Cardiac fibroblast (primary cell): ENCODE measurements around the gene HIF1A.
A peak's percentile ranks its signal among the peaks of the same experiment; 100 is the strongest.

Experiments used
- DNase-seq, 2 donors: peaks; one replicate each; pipeline versions ENCODE4 v3.0.0 to v3.0.0-alpha.2; 2010; ENCODE audit warnings: low read depth in 2 of 2
- H3K4me3 ChIP-seq, 2 donors: replicated peaks in 1 of 2; 1 replicate in 1 of 2; 2 replicates in 1 of 2; pipeline ENCODE4 v1.5.1; 2011; ENCODE audit warnings: low read depth in 2 of 2, low read length in 2 of 2, mild to moderate bottlenecking in 2 of 2, moderate library complexity in 1 of 2
- CTCF ChIP-seq: IDR thresholded peaks from one replicate; pipeline ENCODE4 v1.5.1; 2011; ENCODE audit warnings: low read depth, mild to moderate bottlenecking, low read length, inconsistent platforms

The HIF1A gene

DNA sequence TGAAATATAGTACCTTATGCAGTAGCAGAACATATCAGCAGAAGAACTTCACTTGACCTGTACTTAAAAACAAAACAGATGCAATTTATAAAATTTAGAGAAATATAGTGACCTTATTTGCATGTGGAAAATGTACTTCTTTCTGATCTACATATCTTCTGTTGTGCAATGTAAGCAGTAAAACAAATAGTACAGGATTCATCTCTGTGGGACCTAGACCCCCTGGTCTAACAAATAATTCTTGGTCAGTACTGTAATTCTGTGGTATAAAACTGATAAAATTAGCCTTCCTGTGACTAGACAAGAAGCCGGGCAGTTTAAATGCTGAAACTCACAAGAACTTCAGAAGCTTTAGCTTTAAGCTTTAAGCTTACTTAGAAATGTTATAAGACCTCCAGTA is 21.6 kb downstream of the HIF1A start:
- TF ChIP-seq CTCF = no peak

GRCh38 chr14:61718039-61718438 is 22.7 kb downstream of the HIF1A start:
- DNase-seq = no peak
- no peak for TF ChIP-seq CTCF
- peak overlapping the region; percentile 2 to 9 for H3K4me3 ChIP-seq

More for the DNA sequence above, 21.6 kb downstream of the HIF1A start:
- H3K4me3 ChIP-seq = no peak overlapping the region
- peak in 1 of 2 donors; percentile 43 for DNase-seq

- H3K4me3 ChIP-seq = peak overlapping the region; percentile 1 to 13
- DNase-seq = no peak
- TF ChIP-seq CTCF = no peak
Measured at GRCh38 chr14:61719344-61720293, 24.3 kb downstream of the HIF1A start.

- no peak overlapping the region for H3K4me3 ChIP-seq
Measured at GRCh38 chr14:61720294-61720661, 25.0 kb downstream of the HIF1A start.

DNA sequence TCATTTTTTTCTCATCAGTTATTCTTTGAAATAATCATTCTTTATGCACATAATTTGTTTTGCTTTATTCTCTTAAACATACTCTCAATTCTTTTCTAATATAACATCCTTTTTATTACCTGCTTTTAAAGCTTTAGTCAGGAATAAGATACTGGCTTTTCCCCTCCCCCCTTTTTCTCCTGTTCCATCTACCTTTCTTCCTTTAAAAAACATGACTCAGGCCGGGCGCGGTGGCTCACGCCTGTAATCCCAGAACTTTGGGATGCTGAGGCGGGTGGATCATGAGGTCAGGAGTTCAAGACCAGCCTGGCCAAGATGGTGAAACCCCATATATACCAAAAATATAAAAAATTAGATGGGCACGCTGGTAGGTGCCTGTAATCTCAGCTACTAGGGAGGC is 25.4 kb downstream of the HIF1A start:
- DNase-seq = no peak
- TF ChIP-seq CTCF = no peak
- no peak overlapping the region for H3K4me3 ChIP-seq

More at GRCh38 chr14:61720294-61720661, 25.0 kb downstream of the HIF1A start:
- DNase-seq = peak; percentile 63 to 72
- TF ChIP-seq CTCF = no peak

DNA sequence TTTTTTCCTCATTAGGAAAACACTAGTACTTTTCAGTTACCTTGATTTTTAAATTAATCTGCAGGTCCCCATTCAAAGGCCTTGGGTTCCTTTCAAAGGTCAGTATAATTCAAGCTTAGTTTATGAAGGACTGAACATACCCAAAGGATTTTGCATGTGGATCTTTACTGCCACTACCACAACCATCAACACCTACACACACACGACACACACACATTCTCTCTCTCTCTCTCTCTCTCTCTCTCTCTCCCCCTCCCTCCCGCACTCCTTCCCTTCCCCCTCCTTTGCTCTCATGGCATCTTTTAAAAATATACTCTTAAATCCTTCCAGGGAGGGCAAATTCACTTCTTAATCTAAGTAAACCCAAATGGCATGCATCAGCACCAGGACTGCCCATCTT is 28.8 kb downstream of the HIF1A start:
- TF ChIP-seq CTCF = no peak
- no peak overlapping the region for H3K4me3 ChIP-seq
- no peak for DNase-seq
